B cell (primary cell): Measurements from ENCODE around the gene HTRA2. TPM values are rescaled to one million over a fixed set of nuclear protein-coding genes. Genes with fewer than 3 reads are reported as not detected.

Source experiments
- ATAC-seq: fragments of 200-7000 bp; cut with Tn5 transposase; one replicate; pipeline ENCODE4 v1.10.0; 2021; ENCODE audit warnings: low read depth, mild to moderate bottlenecking, moderate number of reproducible peaks, moderate library complexity
- CTCF ChIA-PET: fragments of 350-600 bp; sonication (Branson Sonifier 250); formaldehyde crosslinking; loops from one replicate; lab custom pipeline; 2021; ENCODE audit warnings: antibody characterized with exemption, inconsistent platforms; lab: Charles Lee
- POLR2A ChIA-PET: fragments of 350-600 bp; sonication (Branson Sonifier 250); formaldehyde crosslinking; loops from one replicate; lab custom pipeline; 2021; ENCODE audit warnings: antibody characterized with exemption; lab: Charles Lee
- DNase-seq: peaks from one replicate; pipeline ENCODE4 v3.0.0; 2013
- H2AFZ ChIP-seq: 2 replicates; pipeline ENCODE4 v1.6.1; 2012; ENCODE audit warnings: mild to moderate bottlenecking, low read depth, low read length; ENCODE audit not compliant: insufficient read depth, poor library complexity, severe bottlenecking
- H3K27ac ChIP-seq, 2 donors: 1 replicate in 1 of 2; 2 replicates in 1 of 2; pipeline ENCODE4 v1.5.1; 2012 to 2013; ENCODE audit warnings: low read length in 2 of 2, mild to moderate bottlenecking in 2 of 2, moderate library complexity in 1 of 2
- H3K27me3 ChIP-seq, 4 experiments: fragments of 200-600 bp in 1 of 4; sonication (generic) in 1 of 4; replicated peaks in 1 of 4; 1 replicate in 2 of 4; 2 replicates in 2 of 4; pipeline versions ENCODE4 v1.6.1 to v1.7.0; 2013 to 2016; ENCODE audit warnings: low read length in 3 of 4, mild to moderate bottlenecking in 2 of 4, mixed read lengths in 1 of 4, moderate library complexity in 1 of 4; ENCODE audit not compliant: insufficient read depth in 4 of 4, control insufficient read depth in 3 of 4; ENCODE audit errors: control extremely low read depth in 1 of 4
- H3K36me3 ChIP-seq, 2 experiments: replicated peaks in 1 of 2; 1 replicate in 1 of 2; 2 replicates in 1 of 2; pipeline versions ENCODE4 v1.6.1 to v1.7.1; 2013; ENCODE audit warnings: low read length in 1 of 2; ENCODE audit not compliant: insufficient read depth in 2 of 2, control insufficient read depth in 1 of 2; ENCODE audit errors: control extremely low read depth in 1 of 2, extremely low read depth in 1 of 2
- H3K4me1 ChIP-seq, 2 donors: fragments of 200-600 bp in 1 of 2; sonication (generic) in 1 of 2; 1 replicate in 1 of 2; 2 replicates in 1 of 2; pipeline versions ENCODE4 v1.5.1 to v1.6.1; 2013 to 2017; ENCODE audit warnings: low read length in 2 of 2; ENCODE audit not compliant: control insufficient read depth in 2 of 2, insufficient read depth in 2 of 2
- H3K4me2 ChIP-seq: replicated peaks from 2 replicates; pipeline ENCODE3; 2012; ENCODE audit warnings: mild to moderate bottlenecking, low read depth, low read length; ENCODE audit not compliant: poor library complexity, severe bottlenecking
- H3K4me3 ChIP-seq, 5 experiments: fragments of 200-600 bp in 1 of 5; sonication (generic) in 1 of 5; 1 replicate in 3 of 5; 2 replicates in 2 of 5; pipeline versions ENCODE4 v1.5.1 to v1.7.0; 2011 to 2016; ENCODE audit warnings: low read length in 4 of 5, mild to moderate bottlenecking in 4 of 5, low read depth in 2 of 5, control low read depth in 1 of 5, moderate library complexity in 1 of 5; ENCODE audit not compliant: insufficient read depth in 1 of 5; ENCODE audit errors: control extremely low read depth in 1 of 5, extremely low read depth in 1 of 5
- H3K79me2 ChIP-seq: fragments of 200-600 bp; sonication (generic); one replicate; pipeline ENCODE4 v1.6.0; 2016; ENCODE audit warnings: low read length; ENCODE audit not compliant: control insufficient read depth, insufficient read depth
- H3K9ac ChIP-seq: fragments of 200-600 bp; sonication (generic); 2 replicates; pipeline ENCODE4 v1.6.1; 2017; ENCODE audit warnings: mild to moderate bottlenecking, low read length, moderate library complexity
- H3K9me3 ChIP-seq, 3 donors: one replicate each; pipeline versions ENCODE4 v1.6.1 to v1.7.1; 2013; ENCODE audit warnings: low read length in 2 of 3; ENCODE audit not compliant: control insufficient read depth in 2 of 3, insufficient read depth in 1 of 3; ENCODE audit errors: control extremely low read depth in 1 of 3
- H4K20me1 ChIP-seq: 2 replicates; pipeline ENCODE4 v1.6.0; 2012; ENCODE audit warnings: mild to moderate bottlenecking, low read length; ENCODE audit not compliant: insufficient read depth, control insufficient read depth, poor library complexity, severe bottlenecking
- H3K27ac Mint-ChIP-seq: one replicate; pipeline ENCODE4 v1.8.0; 2021; ENCODE audit warnings: mixed read lengths
- H3K27me3 Mint-ChIP-seq: one replicate; pipeline ENCODE4 v1.8.0; 2021; ENCODE audit warnings: mixed read lengths
- H3K4me1 Mint-ChIP-seq: one replicate; pipeline ENCODE4 v1.8.0; 2021; ENCODE audit warnings: mixed read lengths
- H3K4me3 Mint-ChIP-seq: one replicate; pipeline ENCODE4 v1.8.0; 2021; ENCODE audit warnings: mixed read lengths
- H3K9me3 Mint-ChIP-seq: one replicate; pipeline ENCODE4 v1.8.0; 2022; ENCODE audit warnings: mixed read lengths; ENCODE audit not compliant: insufficient read depth
- CTCF ChIP-seq: fragments of 200-600 bp; IDR thresholded peaks from one replicate; pipeline ENCODE4 v1.8.0; 2022; ENCODE audit warnings: antibody characterized with exemption, mild to moderate bottlenecking
- EZH2 ChIP-seq: IDR thresholded peaks from 2 replicates; pipeline ENCODE4 v1.6.1; 2012; ENCODE audit warnings: borderline replicate concordance, low read depth, mild to moderate bottlenecking, moderate library complexity, low read length; ENCODE audit not compliant: insufficient read depth, poor library complexity, severe bottlenecking
- WGBS: methylation state at CpG from one replicate; pipeline ENCODE4 v1.1.5; 2013; ENCODE audit warnings: missing lambda C conversion rate; ENCODE audit not compliant: insufficient coverage; 5-methylcytosine and 5-hydroxymethylcytosine counted together
- intact Hi-C: fragments of 100-400 bp; cut with micrococcal nuclease; formaldehyde crosslinking; loops from one replicate; pipeline ENCODE4 v1.10.0; 2022
- polyA plus RNA-seq: library from polyadenylated mRNA; depleted of rRNA; stranded (reverse); fragments of >200 nt; gene quantifications from 2 replicates; pipeline ENCODE4 v1.2.3, GENCODE V29; 2012
- total RNA-seq, 2 donors: library from RNA; stranded (reverse); fragments of 120-200 nt in 1 of 2; gene quantifications; 1 replicate in 1 of 2; 2 replicates in 1 of 2; pipeline versions ENCODE4 v1.2.3 to v1.2.4, GENCODE V29; 2013 to 2022

HTRA2 gene
- total and polyA plus RNA-seq, 2 donors (not counting 1 experiment from before 2014, with no cell fraction given): 52.8 to 111 TPM

- H3K36me3 ChIP-seq: no peaks in the 10 kb centered on the region
- peak overlapping the region; percentile 60 for H3K4me3 Mint-ChIP-seq
- peaks cover 0 to 31% (median 0%) of the 10 kb centered on the region in 3 donors for H3K9me3 ChIP-seq
- no peak overlapping the region for H3K4me3 ChIP-seq
- intact Hi-C loops: no loop called here
- H3K4me2 ChIP-seq: no peak overlapping the region
- no peak overlapping the region for H3K27ac ChIP-seq
- CTCF ChIA-PET: interaction anchor here (0.5 to 1.5 kb wide), 3 partner anchors 15 to 74 kb away, joined by 4 read pairs; no protein-coding TSS in a partner anchor
- POLR2A ChIA-PET: interaction anchor here (1.4 kb wide), 1 partner anchor 13 kb away, joined by 4 read pairs; the partner anchor contains the start of gene DQX1
- ATAC-seq (no peak), DNase-seq (no peak)
- no peak overlapping the region for H2AFZ ChIP-seq
- WGBS: 13% methylated on average over 35 of the region's 36 CpGs
- peaks cover 2 to 75% (median 48%) of the 10 kb centered on the region in 4 experiments for H3K27me3 ChIP-seq
- peaks cover 6% of the 10 kb centered on the region for H4K20me1 ChIP-seq
- no peak for TF ChIP-seq CTCF
- TF ChIP-seq EZH2: no peak
- H3K9me3 Mint-ChIP-seq: no peaks in the 10 kb centered on the region
- peaks cover 36% of the 10 kb centered on the region for H3K4me1 Mint-ChIP-seq
- H3K4me1 ChIP-seq: peaks cover 42 to 47% of the 10 kb centered on the region in 2 donors
- H3K79me2 ChIP-seq: no peaks in the 10 kb centered on the region
- no peak overlapping the region for H3K9ac ChIP-seq
- peak overlapping the region; percentile 53 for H3K27ac Mint-ChIP-seq
- H3K27me3 Mint-ChIP-seq: peaks cover 51% of the 10 kb centered on the region
These were observed 16.8 kb upstream of the HTRA2 start for GRCh38 chr2:74512744-74513604.
